IMR-90 (cell line): ENCODE measurements around the gene RHOC. TPM values are rescaled to one million over a fixed set of nuclear protein-coding genes. Genes with fewer than 3 reads are reported as not detected.

ENCODE experiments used
- ATAC-seq: fragments of 200-7000 bp; cut with Tn5 transposase; 2 replicates; pipeline ENCODE4 v1.9.1; 2020; ENCODE audit warnings: low read depth, mild to moderate bottlenecking, moderate library complexity
- BruUV-seq: library from RNA; stranded (reverse); fragments of 400-500 nt; replicated peaks from 2 replicates; lab custom pipeline; 2021; lab: Mats Ljungman, UMichigan
- CTCF ChIA-PET: fragments of 300-600 bp; formaldehyde crosslinking; extraction: SDS; loops from one replicate; lab custom pipeline; 2021; ENCODE audit warnings: antibody characterized with exemption; lab: Yijun Ruan, JAX
- POLR2A ChIA-PET: fragments of 300-600 bp; sonication (Branson Sonifier 250); formaldehyde crosslinking; loops from one replicate; lab custom pipeline; 2022; ENCODE audit warnings: antibody characterized with exemption; ENCODE audit not compliant: unreplicated experiment; lab: Charles Lee
- DNase-seq: peaks from one replicate; pipeline ENCODE4 v3.0.0; 2013
- H2AFZ ChIP-seq: replicated peaks from 2 replicates; pipeline ENCODE3; 2013; ENCODE audit warnings: low read length, mild to moderate bottlenecking; ENCODE audit not compliant: poor library complexity
- H2AK5ac ChIP-seq: 2 replicates; pipeline ENCODE4 v1.6.1; 2013; ENCODE audit warnings: low read depth, low read length, inconsistent platforms
- H2AK9ac ChIP-seq: replicated peaks from 2 replicates; pipeline ENCODE3; 2013; ENCODE audit warnings: mild to moderate bottlenecking, low read depth, low read length, moderate library complexity; ENCODE audit not compliant: poor library complexity
- H2BK120ac ChIP-seq: 2 replicates; pipeline ENCODE4 v1.6.1; 2013; ENCODE audit warnings: low read depth, low read length, inconsistent platforms
- H2BK15ac ChIP-seq: 3 replicates; pipeline ENCODE4 v1.6.1; 2013; ENCODE audit warnings: low read depth, low read length, inconsistent platforms
- H2BK20ac ChIP-seq: 2 replicates; pipeline ENCODE4 v1.6.1; 2013; ENCODE audit warnings: low read depth, mild to moderate bottlenecking, inconsistent platforms, low read length, moderate library complexity
- H2BK5ac ChIP-seq: 2 replicates; pipeline ENCODE4 v1.6.1; 2013; ENCODE audit warnings: mild to moderate bottlenecking, low read depth, low read length, inconsistent platforms; ENCODE audit not compliant: poor library complexity, severe bottlenecking
- H3K14ac ChIP-seq: replicated peaks from 2 replicates; pipeline ENCODE4 v1.6.1; 2013; ENCODE audit warnings: low read depth, low read length, inconsistent platforms
- H3K18ac ChIP-seq: 2 replicates; pipeline ENCODE4 v1.6.1; 2013; ENCODE audit warnings: low read depth, low read length, control low read depth
- H3K23ac ChIP-seq: 2 replicates; pipeline ENCODE4 v1.6.1; 2013; ENCODE audit warnings: low read depth, low read length, inconsistent platforms
- H3K27ac ChIP-seq: 2 replicates; pipeline ENCODE4 v1.5.1; 2013; ENCODE audit warnings: mild to moderate bottlenecking, control low read depth, low read length; ENCODE audit not compliant: insufficient read depth
- H3K27me3 ChIP-seq: 2 replicates; pipeline ENCODE4 v1.6.1; 2013; ENCODE audit warnings: low read length; ENCODE audit not compliant: control insufficient read depth, insufficient read depth
- H3K36me3 ChIP-seq: 2 replicates; pipeline ENCODE4 v1.6.1; 2013; ENCODE audit warnings: low read length, mixed read lengths; ENCODE audit not compliant: control insufficient read depth, insufficient read depth
- H3K4ac ChIP-seq: 2 replicates; pipeline ENCODE4 v1.6.1; 2013; ENCODE audit warnings: low read depth, low read length, inconsistent platforms
- H3K4me1 ChIP-seq: 2 replicates; pipeline ENCODE4 v1.6.1; 2013; ENCODE audit warnings: low read length, mixed read lengths; ENCODE audit not compliant: control insufficient read depth, insufficient read depth
- H3K4me2 ChIP-seq: 2 replicates; pipeline ENCODE4 v1.6.1; 2013; ENCODE audit warnings: low read depth, mild to moderate bottlenecking, control low read depth, low read length, moderate library complexity
- H3K4me3 ChIP-seq: 2 replicates; pipeline ENCODE4 v1.5.1; 2013; ENCODE audit warnings: low read depth, mild to moderate bottlenecking, control low read depth, low read length, moderate library complexity; ENCODE audit not compliant: insufficient read depth
- H3K56ac ChIP-seq: 2 replicates; pipeline ENCODE4 v1.6.1; 2013; ENCODE audit warnings: low read length, inconsistent platforms; ENCODE audit not compliant: insufficient read depth; ENCODE audit errors: extremely low read depth
- H3K79me1 ChIP-seq, 2 experiments: 2 replicates each; pipeline ENCODE4 v1.6.1; 2013; ENCODE audit warnings: low read length in 2 of 2, inconsistent platforms in 1 of 2, low read depth in 1 of 2
- H3K9ac ChIP-seq: 2 replicates; pipeline ENCODE4 v1.6.1; 2013; ENCODE audit warnings: low read depth, low read length, control low read depth
- H3K9me1 ChIP-seq: 2 replicates; pipeline ENCODE4 v1.6.1; 2013; ENCODE audit warnings: low read length, inconsistent platforms; ENCODE audit not compliant: insufficient read depth
- H3K9me3 ChIP-seq: 2 replicates; pipeline ENCODE4 v1.6.1; 2013; ENCODE audit warnings: low read length; ENCODE audit not compliant: control insufficient read depth, insufficient read depth
- H4K20me1 ChIP-seq: 2 replicates; pipeline ENCODE4 v1.6.1; 2013; ENCODE audit warnings: low read length, inconsistent platforms; ENCODE audit not compliant: insufficient read depth
- H4K5ac ChIP-seq: 2 replicates; pipeline ENCODE4 v1.6.1; 2013; ENCODE audit warnings: mild to moderate bottlenecking, low read depth, low read length, control low read depth
- H4K8ac ChIP-seq, 2 experiments: 2 replicates each; pipeline ENCODE4 v1.6.1; 2013; ENCODE audit warnings: low read depth in 2 of 2, low read length in 2 of 2, control low read depth in 1 of 2, inconsistent platforms in 1 of 2
- H4K91ac ChIP-seq: 2 replicates; pipeline ENCODE4 v1.6.1; 2013; ENCODE audit warnings: low read depth, low read length, inconsistent platforms; ENCODE audit not compliant: insufficient read depth
- CEBPB ChIP-seq: IDR thresholded peaks from 2 replicates; pipeline ENCODE4 v1.6.1; 2012; ENCODE audit warnings: low read depth, low read length, improper control_type of control experiment
- CHD1 ChIP-seq: IDR thresholded peaks from 2 replicates; pipeline ENCODE4 v1.6.1; 2012; ENCODE audit warnings: low read depth, low read length, improper control_type of control experiment
- CTCF ChIP-seq: conservative IDR thresholded peaks from 2 replicates; pipeline ENCODE4 v1.5.1; 2012; ENCODE audit warnings: mild to moderate bottlenecking, low read depth, low read length, improper control_type of control experiment
- ELK1 ChIP-seq: fragments of 150-350 bp; IDR thresholded peaks from 2 replicates; pipeline ENCODE4 v1.6.1; 2016; ENCODE audit warnings: low read depth, mild to moderate bottlenecking, low read length, moderate library complexity, borderline replicate concordance
- FOS ChIP-seq: fragments of 150-350 bp; IDR thresholded peaks from 2 replicates; pipeline ENCODE4 v1.6.1; 2016; ENCODE audit warnings: low read depth, low read length
- MAZ ChIP-seq: IDR thresholded peaks from 2 replicates; pipeline ENCODE4 v1.6.1; 2012; ENCODE audit warnings: low read depth, mild to moderate bottlenecking, low read length, improper control_type of control experiment, moderate library complexity, borderline replicate concordance
- NFE2L2 ChIP-seq: fragments of 150-350 bp; IDR thresholded peaks from 2 replicates; pipeline ENCODE4 v1.6.1; 2016; ENCODE audit warnings: low read depth, mild to moderate bottlenecking, low read length
- POLR2A ChIP-seq: IDR thresholded peaks from 2 replicates; pipeline ENCODE4 v1.6.1; 2012; ENCODE audit warnings: mild to moderate bottlenecking, low read depth, low read length
- RAD21 ChIP-seq: IDR thresholded peaks from 2 replicates; pipeline ENCODE4 v1.6.1; 2012; ENCODE audit warnings: low read length, improper control_type of control experiment
- RCOR1 ChIP-seq: IDR thresholded peaks from 2 replicates; pipeline ENCODE4 v1.6.1; 2012; ENCODE audit warnings: mild to moderate bottlenecking, low read length, improper control_type of control experiment; ENCODE audit not compliant: insufficient replicate concordance
- WGBS, 2 experiments: methylation state at CpG; one replicate each; pipeline versions ENCODE4 v1.1.5 to v1.1.7; 2013; ENCODE audit warnings: missing lambda C conversion rate in 2 of 2; ENCODE audit not compliant: insufficient read length in 1 of 2; ENCODE audit errors: extremely low coverage in 2 of 2; 5-methylcytosine and 5-hydroxymethylcytosine counted together
- dilution Hi-C: fragments of 300-500 bp; cut with HindIII; formaldehyde crosslinking; loops from one replicate; pipeline ENCODE4 v1.14.3; 2018; ENCODE audit warnings: low sequenced_read_pairs; ENCODE audit not compliant: unreplicated experiment
- in situ Hi-C: fragments of 300-500 bp; cut with MboI; formaldehyde crosslinking; loops from 3 replicates; pipeline ENCODE4 v1.14.3; 2019; ENCODE audit warnings: low sequenced_read_pairs, inconsistent platforms, mixed read lengths
- intact Hi-C: fragments of 100-400 bp; cut with micrococcal nuclease; formaldehyde crosslinking; loops from 2 replicates; pipeline ENCODE4 v1.10.0; 2022
- polyA plus RNA-seq, 3 experiments: library from polyadenylated mRNA; depleted of rRNA; stranded (reverse); fragments of >200 nt; gene quantifications; 2 replicates each; pipeline ENCODE4 v1.2.3, GENCODE V29; 2012; ENCODE audit warnings: low replicate concordance in 1 of 3
- total RNA-seq: library from RNA; depleted of rRNA; stranded (reverse); fragments of >200 nt; gene quantifications from 2 replicates; pipeline ENCODE4 v1.2.3, GENCODE V29; 2012

Gene RHOC
- total and polyA plus RNA-seq, 2 of the 4 experiments (the other 2 are of a cell fraction): 764 to 839 TPM

GRCh38 chr1:112702420-112703261, 4.3 kb downstream of the RHOC start:
- Histone ChIP-seq H2AK9ac (no peak overlapping the region), H2AFZ (no peak overlapping the region), H3K56ac (no peak overlapping the region), H3K4me3 (no peak overlapping the region), H3K9me3 (no peaks in the 10 kb centered on the region), H3K27ac (no peak overlapping the region), H3K36me3 (peaks cover 47% of the 10 kb centered on the region), H2AK5ac (no peak overlapping the region), H3K9me1 (peaks cover 20% of the 10 kb centered on the region), H3K4me2 (no peak overlapping the region), H3K23ac (peak overlapping the region; percentile 17), H2BK20ac (no peak overlapping the region), H3K14ac (no peak overlapping the region; the same call in 1 of the 2 replicates), H3K4ac (no peak overlapping the region; the same call in 1 of the 2 replicates), H3K79me1 (peaks cover 9 to 71% of the 10 kb centered on the region in 2 experiments; a peak in 3 of 4 replicates), H4K91ac (no peak overlapping the region), H4K5ac (no peak overlapping the region), H4K8ac (no peak overlapping the region), H2BK5ac (no peak overlapping the region), H3K27me3 (no peaks in the 10 kb centered on the region), H2BK120ac (no peak overlapping the region), H3K18ac (no peak overlapping the region), H3K9ac (no peak overlapping the region), H2BK15ac (no peak overlapping the region), H3K4me1 (peaks cover 34% of the 10 kb centered on the region), H4K20me1 (peaks cover 51% of the 10 kb centered on the region)
- intact Hi-C loops (loop anchor here (10.0 kb wide), 1 partner anchor 238 kb away; no protein-coding TSS in a partner anchor), in situ Hi-C loops (loop anchor here (10.0 to 25.0 kb wide), 2 partner anchors 198 to 985 kb away; partner anchors contain the start of gene WNT2B), dilution Hi-C loops (no loop called here)
- DNase-seq (no peak), ATAC-seq (no peak)
- BruUV-seq: no TSS peak
- POLR2A ChIA-PET: interaction anchor here (0.7 kb wide), 1 partner anchor 308 kb away, joined by 3 read pairs; no protein-coding TSS in a partner anchor
- CTCF ChIA-PET: interaction anchor here (0.9 to 1.1 kb wide), 2 partner anchors 29 to 312 kb away, joined by 4 to 5 read pairs; partner anchors contain the start of gene MOV10
- WGBS, 2 experiments: 72% methylated on average over 5 of the region's 12 CpGs; no CpG with 5 or more reads in 1 of the 2 experiments
- TF ChIP-seq CEBPB: no peak
- TF ChIP-seq MAZ: no peak
- no peak for TF ChIP-seq RCOR1
- no peak for TF ChIP-seq RAD21
- TF ChIP-seq POLR2A: no peak
- no peak for TF ChIP-seq FOS
- TF ChIP-seq NFE2L2: no peak
- TF ChIP-seq CTCF: no peak
- no peak for TF ChIP-seq CHD1
- no peak for TF ChIP-seq ELK1
